Fibroblast of gingiva (primary cell): ENCODE data around the gene GAS7.

Experiments used
- DNase-seq: peaks from one replicate; pipeline ENCODE4 v3.0.0-alpha.2; 2011; ENCODE audit warnings: low read depth

The GAS7 gene

GRCh38 chr17:10171122-10171571 lies 27.3 kb downstream of the GAS7 start:
- no peak for DNase-seq

- no peak for DNase-seq
These were observed 28.2 kb downstream of the GAS7 start for GRCh38 chr17:10170233-10170632.

GRCh38 chr17:10169290-10169689 lies 29.1 kb downstream of the GAS7 start:
- DNase-seq, result no peak

GRCh38 chr17:10166176-10166935 lies 32.0 kb downstream of the GAS7 start:
- no peak for DNase-seq

GRCh38 chr17:10162096-10162495 lies 36.3 kb downstream of the GAS7 start:
- no peak for DNase-seq

- DNase-seq, result no peak
These were observed 37.0 kb downstream of the GAS7 start for GRCh38 chr17:10161386-10161785.

DNA sequence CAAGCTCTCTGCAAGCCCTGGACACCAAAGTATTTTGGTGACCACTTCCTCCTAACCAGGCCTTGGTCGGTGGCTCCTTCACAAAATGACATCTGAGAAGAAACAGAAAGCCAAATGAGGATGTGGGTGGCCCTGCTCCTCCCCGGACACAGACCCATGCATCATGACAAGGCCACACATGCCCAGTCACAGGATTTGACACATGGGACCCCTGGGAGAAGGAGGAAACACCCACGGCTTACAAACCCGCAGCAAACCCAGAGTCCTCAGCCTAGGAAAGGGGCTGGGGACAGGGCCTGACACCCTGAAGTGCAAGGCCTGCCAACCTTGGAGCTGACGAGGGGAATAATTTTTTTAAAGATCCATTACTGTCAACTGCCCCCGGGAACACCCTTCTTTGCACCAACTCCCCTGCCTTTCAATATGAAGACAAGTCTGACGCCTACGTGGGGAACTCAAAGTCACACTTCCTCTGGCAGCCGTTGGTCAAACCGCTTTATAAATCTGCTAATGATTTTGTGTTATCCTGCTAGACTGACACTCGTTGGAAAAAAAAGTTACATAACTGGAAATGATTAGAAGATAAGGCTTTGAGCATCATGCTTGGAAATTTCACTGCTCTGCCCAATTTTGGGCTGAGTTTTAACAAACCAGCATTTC lies 41.3 kb downstream of the GAS7 start:
- DNase-seq, result no peak

GRCh38 chr17:10156599-10156947 lies 41.8 kb downstream of the GAS7 start:
- DNase-seq, result no peak

DNA sequence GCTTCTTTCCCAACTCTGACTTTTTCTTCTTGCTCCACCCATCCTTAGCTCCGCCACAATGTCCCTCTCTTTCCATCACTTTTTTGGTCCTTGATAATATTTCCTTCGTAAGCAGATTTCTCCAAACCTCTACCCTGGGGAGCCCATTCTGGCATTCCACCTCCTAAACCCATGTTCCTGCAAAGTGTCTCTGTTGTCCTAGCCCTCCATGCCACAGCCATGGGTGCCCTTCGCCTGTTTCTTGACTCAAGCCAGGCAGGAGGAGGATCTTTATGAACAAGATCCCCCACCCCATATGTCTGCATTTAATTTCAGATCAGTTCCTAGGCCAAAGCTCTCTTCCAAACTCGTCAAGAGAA lies 42.4 kb downstream of the GAS7 start:
- no peak for DNase-seq

DNA sequence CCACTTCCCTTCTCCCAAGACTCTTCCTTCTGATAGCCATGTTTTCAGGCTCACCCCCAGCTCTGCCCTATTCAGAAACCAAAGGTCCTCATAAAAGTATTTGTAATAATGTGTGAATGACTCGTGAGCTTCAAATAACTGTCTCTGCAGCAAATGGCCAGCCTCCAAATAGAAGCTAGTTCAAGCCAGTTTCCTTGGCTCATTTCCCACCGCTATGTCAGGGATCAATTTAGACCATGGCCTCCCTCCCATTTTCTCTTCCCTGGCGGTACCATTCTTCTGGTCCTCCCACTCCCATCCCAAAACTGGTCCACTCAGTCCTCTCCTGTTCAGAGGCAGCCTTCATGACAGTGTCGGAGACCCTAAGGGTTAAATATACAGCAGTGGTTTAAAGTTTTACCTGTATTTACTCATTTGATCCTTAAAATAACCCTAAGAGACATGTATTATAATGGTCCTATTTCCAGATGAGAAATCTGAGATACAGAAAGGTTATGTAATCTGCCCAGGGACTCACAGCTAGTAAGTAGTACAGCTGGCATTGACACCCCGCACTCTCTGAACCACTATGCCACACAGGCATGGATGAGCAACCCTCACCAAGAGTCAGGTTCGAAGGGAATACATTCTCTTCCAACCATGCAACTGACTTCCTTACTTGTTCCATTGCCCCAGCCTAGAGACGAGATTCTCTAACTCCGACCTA lies 42.9 kb downstream of the GAS7 start:
- no peak for DNase-seq

GRCh38 chr17:10151667-10152496 lies 46.5 kb downstream of the GAS7 start:
- DNase-seq, result no peak

DNA sequence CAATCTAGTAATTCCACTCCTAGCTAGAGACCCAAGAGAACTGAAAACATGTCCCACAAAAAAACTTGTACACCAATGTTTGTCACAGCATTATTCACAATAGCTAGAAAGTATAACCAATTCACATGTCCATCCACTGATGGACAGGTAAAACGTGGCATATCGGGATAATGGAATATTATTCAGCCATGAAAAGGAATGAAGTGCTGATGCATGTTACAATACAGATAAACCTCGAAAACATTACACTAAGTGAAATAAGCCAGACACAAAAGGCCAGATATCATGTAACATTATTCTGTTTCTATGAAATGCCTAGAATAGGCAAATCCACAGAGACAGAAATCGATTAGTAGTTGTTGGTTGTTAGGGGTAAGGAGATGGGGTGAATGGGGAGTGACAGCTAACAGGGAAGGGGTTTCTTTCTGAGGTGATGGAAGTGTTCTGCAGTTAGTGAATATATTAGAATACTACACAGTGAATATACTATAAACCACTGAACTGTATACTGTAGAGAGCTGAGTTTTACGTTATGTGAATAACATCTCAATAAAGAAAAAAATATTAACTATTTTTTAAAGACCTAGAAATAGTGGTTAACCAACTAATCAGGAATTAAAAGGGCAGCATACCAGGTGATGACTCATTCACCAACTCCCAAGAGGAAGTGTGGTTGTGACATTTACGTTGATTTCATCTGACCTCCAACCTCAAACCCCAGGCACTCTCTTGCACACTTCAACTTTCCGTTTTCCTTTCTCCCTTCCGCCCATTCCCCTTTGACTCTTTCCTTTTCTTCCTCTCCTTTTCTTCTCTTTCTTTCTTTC lies 48.6 kb downstream of the GAS7 start:
- peak; percentile 64 for DNase-seq

- DNase-seq, result no peak
These were observed 50.5 kb downstream of the GAS7 start for GRCh38 chr17:10147761-10148415.

DNA sequence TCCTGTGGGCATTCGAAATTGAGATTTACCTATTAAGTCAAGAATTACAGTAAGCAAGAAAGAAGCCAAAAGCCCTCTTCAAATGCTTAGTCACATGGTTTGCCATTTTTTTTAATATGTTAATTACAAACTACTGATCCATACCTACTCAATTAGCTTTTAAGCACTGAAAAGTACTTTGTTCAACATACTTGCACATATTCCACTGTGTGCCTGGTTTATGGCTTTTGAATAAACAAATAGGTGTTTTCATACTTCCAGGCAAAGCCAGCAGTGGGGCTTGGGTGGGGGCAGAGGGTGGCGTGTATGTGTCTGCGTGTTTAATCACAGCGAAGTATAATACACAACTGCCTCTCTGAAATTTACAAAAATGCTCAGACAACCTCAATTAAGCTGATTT lies 51.4 kb downstream of the GAS7 start:
- DNase-seq, result no peak

DNA sequence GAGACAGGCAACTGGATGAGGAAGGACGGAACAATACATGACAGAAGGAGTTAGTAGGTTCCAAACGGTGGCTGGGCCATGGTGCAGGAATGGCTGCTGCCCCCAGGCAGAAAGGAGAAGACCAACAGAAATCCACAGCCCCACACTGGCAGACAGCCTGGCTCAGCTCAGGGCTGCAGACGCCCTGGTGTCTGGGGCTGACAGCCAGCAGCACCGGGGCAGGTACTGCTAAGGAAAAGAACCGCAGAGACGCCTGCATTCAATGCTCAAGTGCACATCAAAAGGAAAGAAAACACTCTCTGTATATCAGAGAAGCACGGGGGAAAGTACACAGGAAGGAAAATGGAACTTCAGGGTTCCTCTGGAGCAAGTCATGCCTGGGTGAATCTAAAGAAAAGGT lies 53.4 kb downstream of the GAS7 start:
- no peak for DNase-seq

- DNase-seq, result no peak
These were observed 54.0 kb downstream of the GAS7 start for GRCh38 chr17:10144456-10144855.

DNA sequence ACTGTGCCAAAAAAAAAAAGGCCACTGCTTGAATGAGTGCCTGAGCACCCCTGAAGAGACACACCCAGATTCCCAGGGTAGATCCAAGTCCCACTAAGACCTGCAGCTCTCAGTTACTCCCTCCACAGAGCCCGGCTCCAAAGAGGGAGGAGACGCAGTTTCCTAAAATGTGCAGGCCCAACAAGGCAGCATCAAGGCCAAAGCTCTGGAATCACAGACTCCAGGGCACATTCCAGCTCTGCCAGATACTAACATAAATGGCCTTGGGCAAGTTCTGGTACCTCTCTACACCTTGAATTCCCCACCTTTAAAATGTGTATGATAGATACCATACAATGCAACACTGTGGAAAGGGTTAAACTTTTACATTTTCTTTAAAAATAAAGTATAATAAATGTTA lies 57.0 kb downstream of the GAS7 start:
- DNase-seq, result no peak

- DNase-seq, result no peak
These were observed 58.8 kb downstream of the GAS7 start for GRCh38 chr17:10139577-10139976.

GRCh38 chr17:10136258-10136981 lies 62.0 kb downstream of the GAS7 start:
- DNase-seq, result no peak

- peak; percentile 25 for DNase-seq
These were observed 62.7 kb downstream of the GAS7 start for GRCh38 chr17:10135539-10136257.
